ENCODE data around the gene EDA2R. TPM values are rescaled to one million over a fixed set of nuclear protein-coding genes. Genes with fewer than 3 reads are reported as not detected.

Gene EDA2R
- total RNA-seq = 8.3 and 9.0 TPM in 2 replicates

GRCh38 chrX:66638591-66639500 lies at the start of gene EDA2R:
Gene EDA2R, minus strand, starts transcription at chrX:66639078. Its CDS starts 23,058 bp downstream, at chrX:66616020.

Measured in aortic smooth muscle cell (primary cell).